ENCODE measurements around the gene BLVRA. TPM values are rescaled to one million over a fixed set of nuclear protein-coding genes. Genes with fewer than 3 reads are reported as not detected.

BLVRA gene
- total and polyA plus RNA-seq, 5 donors from 2014 or later = 25.9 to 76.3 (median 42.6) TPM

GRCh38 chr7:43752411-43752810 is 6.1 kb upstream of the BLVRA start:
- Mint-ChIP-seq H3K27me3 (peaks cover 3% of the 10 kb centered on the region), H3K4me3 (no peak overlapping the region), H3K36me3 (no peaks in the 10 kb centered on the region), H3K4me1 (peaks cover 0 to 14% (median 6%) of the 10 kb centered on the region in 4 donors), H3K9me3 (no peaks in the 10 kb centered on the region), H3K27ac (no peak overlapping the region)
- DNase-seq = no peak
- H3K9me3 ChIP-seq (ENCODE audit: control insufficient read depth in 2 of 2, low read length in 2 of 2) = no peaks in the 10 kb centered on the region
- H3K4me1 ChIP-seq (ENCODE audit: control insufficient read depth, insufficient read depth, low read length, poor library complexity, severe bottlenecking) = no peaks in the 10 kb centered on the region
- no peak for ATAC-seq (ENCODE audit: low read depth in 2 of 2)
- H3K36me3 ChIP-seq (ENCODE audit: control insufficient read depth, insufficient read depth, low read length) = no peaks in the 10 kb centered on the region
- no peak overlapping the region for H3K4me3 ChIP-seq (ENCODE audit: low read depth, low read length)
- H3K27ac ChIP-seq (ENCODE audit: insufficient read depth, low read length, poor library complexity, severe bottlenecking) = no peak overlapping the region
- H3K27me3 ChIP-seq (ENCODE audit: control insufficient read depth, insufficient read depth, low read length) = no peaks in the 10 kb centered on the region

GRCh38 chr7:43753271-43753810 is 5.1 kb upstream of the BLVRA start:
- Mint-ChIP-seq H3K4me1 (peaks cover 0 to 20% (median 11%) of the 10 kb centered on the region in 4 donors), H3K36me3 (no peaks in the 10 kb centered on the region), H3K9me3 (no peaks in the 10 kb centered on the region), H3K27me3 (peaks cover 5% of the 10 kb centered on the region), H3K27ac (no peak overlapping the region), H3K4me3 (peak overlapping the region in 1 of 4 donors; percentile 14)
- Histone ChIP-seq H3K9me3 (ENCODE audit: control insufficient read depth in 2 of 2, low read length in 2 of 2) (no peaks in the 10 kb centered on the region), H3K27ac (ENCODE audit: insufficient read depth, low read length, poor library complexity, severe bottlenecking) (no peak overlapping the region), H3K4me1 (ENCODE audit: control insufficient read depth, insufficient read depth, low read length, poor library complexity, severe bottlenecking) (peaks cover 6% of the 10 kb centered on the region), H3K4me3 (ENCODE audit: low read depth, low read length) (no peak overlapping the region), H3K36me3 (ENCODE audit: control insufficient read depth, insufficient read depth, low read length) (no peaks in the 10 kb centered on the region), H3K27me3 (ENCODE audit: control insufficient read depth, insufficient read depth, low read length) (no peaks in the 10 kb centered on the region)
- no peak for DNase-seq
- ATAC-seq (ENCODE audit: low read depth in 2 of 2) = no peak

- Histone ChIP-seq H3K27ac (ENCODE audit: insufficient read depth, low read length, poor library complexity, severe bottlenecking) (no peak overlapping the region), H3K9me3 (ENCODE audit: control insufficient read depth in 2 of 2, low read length in 2 of 2) (no peaks in the 10 kb centered on the region), H3K4me1 (ENCODE audit: control insufficient read depth, insufficient read depth, low read length, poor library complexity, severe bottlenecking) (peaks cover 7% of the 10 kb centered on the region), H3K4me3 (ENCODE audit: low read depth, low read length) (no peak overlapping the region), H3K27me3 (ENCODE audit: control insufficient read depth, insufficient read depth, low read length) (no peaks in the 10 kb centered on the region), H3K36me3 (ENCODE audit: control insufficient read depth, insufficient read depth, low read length) (no peaks in the 10 kb centered on the region)
- Mint-ChIP-seq H3K4me1 (peaks cover 0 to 20% (median 11%) of the 10 kb centered on the region in 4 donors), H3K4me3 (no peak overlapping the region), H3K27me3 (peaks cover 5% of the 10 kb centered on the region), H3K9me3 (no peaks in the 10 kb centered on the region), H3K36me3 (no peaks in the 10 kb centered on the region), H3K27ac (no peak overlapping the region)
- DNase-seq (peak in 1 of 3 donors; percentile 21), ATAC-seq (ENCODE audit: low read depth in 2 of 2) (no peak)
These were observed 4.6 kb upstream of the BLVRA start for GRCh38 chr7:43753843-43754242.

GRCh38 chr7:43754596-43754995 is 3.9 kb upstream of the BLVRA start:
- Mint-ChIP-seq H3K4me3 (peak overlapping the region in 1 of 4 donors; percentile 24), H3K27me3 (peaks cover 5% of the 10 kb centered on the region), H3K27ac (no peak overlapping the region), H3K4me1 (peaks cover 6 to 25% (median 15%) of the 10 kb centered on the region in 4 donors), H3K36me3 (no peaks in the 10 kb centered on the region), H3K9me3 (no peaks in the 10 kb centered on the region)
- no peak for ATAC-seq (ENCODE audit: low read depth in 2 of 2)
- Histone ChIP-seq H3K27me3 (ENCODE audit: control insufficient read depth, insufficient read depth, low read length) (no peaks in the 10 kb centered on the region), H3K4me3 (ENCODE audit: low read depth, low read length) (no peak overlapping the region), H3K27ac (ENCODE audit: insufficient read depth, low read length, poor library complexity, severe bottlenecking) (no peak overlapping the region), H3K9me3 (ENCODE audit: control insufficient read depth in 2 of 2, low read length in 2 of 2) (no peaks in the 10 kb centered on the region), H3K4me1 (ENCODE audit: control insufficient read depth, insufficient read depth, low read length, poor library complexity, severe bottlenecking) (peaks cover 7% of the 10 kb centered on the region), H3K36me3 (ENCODE audit: control insufficient read depth, insufficient read depth, low read length) (no peaks in the 10 kb centered on the region)
- no peak for DNase-seq

- Histone ChIP-seq H3K27me3 (ENCODE audit: control insufficient read depth, insufficient read depth, low read length) (no peaks in the 10 kb centered on the region), H3K36me3 (ENCODE audit: control insufficient read depth, insufficient read depth, low read length) (no peaks in the 10 kb centered on the region), H3K9me3 (ENCODE audit: control insufficient read depth in 2 of 2, low read length in 2 of 2) (no peaks in the 10 kb centered on the region), H3K4me3 (ENCODE audit: low read depth, low read length) (no peak overlapping the region), H3K27ac (ENCODE audit: insufficient read depth, low read length, poor library complexity, severe bottlenecking) (no peak overlapping the region), H3K4me1 (ENCODE audit: control insufficient read depth, insufficient read depth, low read length, poor library complexity, severe bottlenecking) (peaks cover 7% of the 10 kb centered on the region)
- H3K4me1 Mint-ChIP-seq = peaks cover 6 to 28% (median 20%) of the 10 kb centered on the region in 4 donors
- peak overlapping the region; percentile 77 to 85 (median 82) for H3K4me3 Mint-ChIP-seq
- no peaks in the 10 kb centered on the region for H3K36me3 Mint-ChIP-seq
- no peak for ATAC-seq (ENCODE audit: low read depth in 2 of 2)
- peaks cover 5% of the 10 kb centered on the region for H3K27me3 Mint-ChIP-seq
- no peak for DNase-seq
- H3K9me3 Mint-ChIP-seq = no peaks in the 10 kb centered on the region
- H3K27ac Mint-ChIP-seq = peak overlapping the region in 2 of 3 donors; percentile 10 to 83
These were observed 2.0 kb upstream of the BLVRA start for GRCh38 chr7:43756368-43757072.

- H3K4me1 Mint-ChIP-seq = peaks cover 6 to 34% (median 23%) of the 10 kb centered on the region in 4 donors
- no peaks in the 10 kb centered on the region for H3K36me3 ChIP-seq (ENCODE audit: control insufficient read depth, insufficient read depth, low read length)
- H3K27me3 Mint-ChIP-seq = peaks cover 5% of the 10 kb centered on the region
- peak overlapping the region; percentile 77 to 85 (median 82) for H3K4me3 Mint-ChIP-seq
- H3K36me3 Mint-ChIP-seq = no peaks in the 10 kb centered on the region
- H3K27ac Mint-ChIP-seq = peak overlapping the region in 2 of 3 donors; percentile 75 to 83
- H3K9me3 Mint-ChIP-seq = no peaks in the 10 kb centered on the region
- no peaks in the 10 kb centered on the region for H3K27me3 ChIP-seq (ENCODE audit: control insufficient read depth, insufficient read depth, low read length)
- H3K4me1 ChIP-seq (ENCODE audit: control insufficient read depth, insufficient read depth, low read length, poor library complexity, severe bottlenecking) = peaks cover 7% of the 10 kb centered on the region
- no peaks in the 10 kb centered on the region for H3K9me3 ChIP-seq (ENCODE audit: control insufficient read depth in 2 of 2, low read length in 2 of 2)
- DNase-seq (no peak), ATAC-seq (ENCODE audit: low read depth in 2 of 2) (no peak)
- peak overlapping the region; percentile 57 for H3K4me3 ChIP-seq (ENCODE audit: low read depth, low read length)
- no peak overlapping the region for H3K27ac ChIP-seq (ENCODE audit: insufficient read depth, low read length, poor library complexity, severe bottlenecking)
These were observed 1.3 kb upstream of the BLVRA start for GRCh38 chr7:43757073-43757720.

GRCh38 chr7:43758822-43759683 is 573 bp downstream of the BLVRA start:
- H3K4me1 ChIP-seq (ENCODE audit: control insufficient read depth, insufficient read depth, low read length, poor library complexity, severe bottlenecking) = peaks cover 10% of the 10 kb centered on the region
- peak overlapping the region; percentile 79 for H3K4me3 ChIP-seq (ENCODE audit: low read depth, low read length)
- no peaks in the 10 kb centered on the region for H3K9me3 ChIP-seq (ENCODE audit: control insufficient read depth in 2 of 2, low read length in 2 of 2)
- peak overlapping the region; percentile 61 to 80 (median 73) for H3K27ac Mint-ChIP-seq
- DNase-seq (peak; percentile 22 to 54 (median 53)), ATAC-seq (ENCODE audit: low read depth in 2 of 2) (peak; percentile 56 to 57)
- H3K27ac ChIP-seq (ENCODE audit: insufficient read depth, low read length, poor library complexity, severe bottlenecking) = peak overlapping the region; percentile 47
- H3K27me3 Mint-ChIP-seq = peaks cover 5% of the 10 kb centered on the region
- no peaks in the 10 kb centered on the region for H3K27me3 ChIP-seq (ENCODE audit: control insufficient read depth, insufficient read depth, low read length)
- H3K4me3 Mint-ChIP-seq = peak overlapping the region; percentile 85 to 95 (median 90)
- H3K36me3 Mint-ChIP-seq = no peaks in the 10 kb centered on the region
- H3K36me3 ChIP-seq (ENCODE audit: control insufficient read depth, insufficient read depth, low read length) = no peaks in the 10 kb centered on the region
- H3K9me3 Mint-ChIP-seq = no peaks in the 10 kb centered on the region
- peaks cover 6 to 44% (median 27%) of the 10 kb centered on the region in 4 donors for H3K4me1 Mint-ChIP-seq
